ENCODE results near the gene SF3B3.

SF3B3 gene

GRCh38 chr16:70589998-70590471, 66.4 kb downstream of the SF3B3 start:
- DNase-seq (ENCODE audit: low read depth in 2 of 2): no peak

GRCh38 chr16:70590722-70591415, 67.3 kb downstream of the SF3B3 start:
- DNase-seq (ENCODE audit: low read depth in 2 of 2): no peak

- DNase-seq (ENCODE audit: low read depth in 2 of 2): no peak
Measured at GRCh38 chr16:70591615-70592014, 68.0 kb downstream of the SF3B3 start.

- DNase-seq (ENCODE audit: low read depth in 2 of 2): no peak
Measured at GRCh38 chr16:70592106-70592571, 68.5 kb downstream of the SF3B3 start.

DNA sequence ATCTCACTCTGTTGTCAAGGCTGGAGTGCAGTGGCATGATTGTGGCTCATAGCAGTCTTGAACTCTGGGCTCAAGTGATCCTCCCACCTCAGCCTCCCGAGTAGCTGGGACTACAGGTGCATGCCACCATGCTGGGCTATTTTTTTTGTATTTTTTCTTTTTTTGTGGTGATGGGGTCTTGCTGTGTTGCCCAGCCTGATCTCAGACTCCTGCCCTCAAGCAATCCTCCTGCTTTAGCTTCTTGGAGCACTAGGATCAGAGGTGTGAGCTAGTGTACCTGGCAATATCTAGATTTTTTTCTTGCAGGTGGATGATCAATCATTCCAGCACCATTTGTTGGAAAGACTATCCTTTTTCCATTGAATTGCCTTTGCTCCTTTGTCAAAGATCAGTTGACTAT, 69.9 kb downstream of the SF3B3 start:
- no peak for DNase-seq (ENCODE audit: low read depth in 2 of 2)

DNA sequence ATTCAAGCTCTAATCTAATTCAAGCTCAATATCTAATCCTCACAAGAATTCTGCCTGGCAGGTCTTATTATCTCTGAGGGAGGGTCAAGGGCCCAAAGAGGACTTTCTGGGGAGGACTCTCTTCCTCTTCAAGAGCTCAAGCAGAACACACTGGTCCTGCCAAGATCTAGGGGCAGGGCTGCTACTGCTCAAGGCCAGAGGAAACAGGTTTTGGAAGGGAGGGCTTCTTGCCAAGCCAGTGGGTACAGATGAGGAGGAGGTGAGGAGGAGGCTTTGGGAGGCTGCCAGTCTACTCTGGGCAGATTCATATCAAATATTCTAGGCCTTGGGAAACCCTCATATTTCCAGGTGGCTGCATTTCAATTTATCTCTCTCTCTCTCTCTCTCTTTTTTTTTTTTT, 71.0 kb downstream of the SF3B3 start:
- DNase-seq (ENCODE audit: low read depth in 2 of 2): no peak

- no peak for DNase-seq (ENCODE audit: low read depth in 2 of 2)
Measured at GRCh38 chr16:70597135-70597835, 73.7 kb downstream of the SF3B3 start.

- DNase-seq (ENCODE audit: low read depth in 2 of 2): no peak
Measured at GRCh38 chr16:70598937-70599503, 75.4 kb downstream of the SF3B3 start.

GRCh38 chr16:70600730-70601129, 77.1 kb downstream of the SF3B3 start:
- no peak for DNase-seq (ENCODE audit: low read depth in 2 of 2)

DNA sequence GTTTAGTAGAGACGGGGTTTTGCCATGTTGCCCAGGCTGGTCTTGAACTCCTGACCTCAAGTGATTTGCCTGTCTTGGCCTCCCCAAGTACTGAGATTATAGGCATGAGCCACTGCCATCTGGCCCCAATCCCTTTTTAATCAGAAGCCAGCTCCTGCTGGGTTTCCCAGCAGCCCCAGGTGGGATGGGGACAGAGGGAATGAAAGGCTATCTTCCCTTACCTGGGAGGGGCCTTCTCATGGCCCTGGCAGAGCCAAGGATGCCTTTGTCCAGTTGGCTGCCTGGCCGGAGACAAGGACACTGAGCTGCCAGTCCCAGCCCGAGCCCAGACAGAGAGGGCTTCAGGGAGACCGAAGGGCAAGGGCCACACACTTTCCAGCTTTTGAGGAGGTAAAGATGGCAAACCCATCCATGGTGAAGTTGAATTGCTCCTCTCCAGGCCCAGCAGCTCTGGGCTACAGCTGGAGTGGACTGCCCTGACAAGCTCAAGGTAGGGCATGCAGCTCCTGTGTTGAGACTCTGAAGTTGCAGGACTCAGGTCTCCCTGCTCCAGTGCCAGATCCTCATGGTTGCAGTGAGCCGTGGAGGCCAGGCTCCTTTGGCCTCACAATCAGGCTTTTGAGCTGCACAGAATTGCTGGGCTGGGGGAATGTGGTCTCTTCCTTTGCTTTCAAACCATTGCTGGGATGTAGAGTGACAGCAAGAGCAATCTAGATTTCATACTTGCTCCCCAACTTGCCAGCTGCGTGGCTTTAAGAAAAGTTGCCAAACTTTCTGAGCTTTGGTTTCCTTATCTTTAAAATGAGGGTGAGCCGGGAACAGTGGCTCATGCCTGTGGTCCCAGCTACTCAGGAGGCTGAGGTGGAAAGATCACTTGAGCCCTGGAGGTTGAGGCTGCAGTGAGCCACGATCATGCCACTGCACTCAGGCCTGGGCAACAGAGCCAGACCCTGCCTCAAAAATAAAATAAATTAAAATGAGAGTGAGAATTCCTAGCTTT, 78.3 kb downstream of the SF3B3 start:
- DNase-seq (ENCODE audit: low read depth in 2 of 2): no peak

GRCh38 chr16:70602831-70603230, 79.2 kb downstream of the SF3B3 start:
- no peak for DNase-seq (ENCODE audit: low read depth in 2 of 2)

DNA sequence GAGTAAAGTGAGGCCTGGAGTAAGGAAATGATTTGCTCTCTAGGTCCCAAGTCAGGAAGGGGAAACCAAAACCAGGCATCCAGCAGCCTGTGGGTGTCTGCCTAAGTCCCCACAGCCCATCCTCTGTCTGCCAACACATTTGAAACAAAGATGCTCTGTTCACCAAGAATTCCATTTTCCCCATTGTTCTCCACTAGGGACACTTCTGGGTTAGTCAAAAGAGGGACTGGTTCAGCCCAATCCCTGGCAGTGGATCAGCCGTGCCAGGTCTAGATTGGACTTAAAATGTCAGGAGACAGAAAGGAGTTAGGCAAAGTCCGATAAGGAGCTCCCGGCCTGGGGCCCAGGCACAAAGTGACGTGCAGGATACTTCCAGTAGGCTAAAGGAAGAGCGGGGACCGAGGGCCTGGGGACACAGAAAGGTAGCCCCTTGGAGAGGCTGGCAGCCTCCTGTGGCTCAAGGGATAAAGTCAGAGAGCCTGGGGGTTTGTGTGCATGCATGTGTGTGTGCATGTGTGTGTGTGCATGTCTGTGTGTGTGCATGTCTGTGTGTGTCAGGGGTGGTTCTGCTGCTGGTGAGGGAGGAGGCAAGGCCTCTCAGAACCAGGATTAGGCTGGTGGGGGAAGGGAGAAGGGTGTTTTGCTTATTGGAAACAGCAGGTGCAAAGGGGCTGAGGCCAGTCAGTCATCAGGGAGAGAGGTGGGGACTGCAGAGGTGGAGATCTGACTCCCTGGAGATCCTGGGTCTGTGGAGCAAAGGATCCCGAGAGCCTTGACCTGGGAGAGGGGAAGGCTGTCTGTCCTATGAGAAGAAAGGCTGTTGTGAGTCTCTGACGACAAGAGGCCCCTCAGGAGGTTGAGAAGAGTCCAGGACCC, 81.0 kb downstream of the SF3B3 start:
- DNase-seq (ENCODE audit: low read depth in 2 of 2): no peak

GRCh38 chr16:70605283-70605657, 81.7 kb downstream of the SF3B3 start:
- no peak for DNase-seq (ENCODE audit: low read depth in 2 of 2)

GRCh38 chr16:70608521-70608920, 84.9 kb downstream of the SF3B3 start:
- DNase-seq (ENCODE audit: low read depth in 2 of 2): no peak

DNA sequence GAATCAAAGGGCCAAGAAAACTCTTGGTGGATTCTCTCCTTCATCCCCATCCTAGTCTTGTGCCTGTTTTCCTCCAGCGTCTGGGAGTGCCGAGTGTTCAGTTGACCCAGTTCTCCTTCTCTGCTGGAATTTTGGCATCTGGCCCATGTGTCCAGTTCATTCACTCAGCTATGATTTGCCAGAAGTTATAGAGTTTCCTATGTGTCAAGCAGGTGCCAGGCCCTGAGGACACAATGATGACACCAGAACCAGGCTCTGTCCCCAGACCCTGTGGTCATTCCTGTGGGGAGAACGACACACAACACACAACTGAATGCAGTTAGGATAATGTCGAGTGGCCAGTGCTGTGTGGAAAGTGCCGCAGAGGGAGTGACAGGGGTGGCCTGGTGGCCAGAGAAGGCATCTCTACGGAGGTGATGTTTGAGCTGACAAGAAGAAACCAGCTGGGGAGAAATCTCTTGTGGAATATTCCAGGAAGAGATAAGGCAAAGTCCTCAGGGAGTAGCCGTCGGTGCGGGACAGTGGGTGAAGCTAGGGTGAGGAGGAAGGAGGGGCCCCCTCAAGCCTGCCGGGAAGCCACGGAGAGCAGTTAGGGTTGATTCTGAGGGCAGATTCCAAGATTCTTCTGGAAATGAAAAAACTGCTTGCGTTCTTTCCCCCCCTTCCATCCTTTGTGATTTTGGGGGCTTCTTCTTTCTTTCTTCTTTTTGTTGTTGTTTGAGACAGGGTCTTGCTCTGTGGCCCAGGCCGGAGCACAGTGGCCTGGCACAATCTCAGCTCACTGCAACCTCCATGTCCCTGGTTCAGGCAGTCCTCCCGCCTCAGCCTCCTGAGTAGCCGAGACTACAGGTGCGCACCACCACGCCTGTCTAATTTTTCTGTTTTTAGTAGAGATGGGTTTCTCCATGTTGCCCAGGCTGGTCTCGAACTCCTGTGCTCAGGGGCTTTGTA, 86.9 kb downstream of the SF3B3 start:
- DNase-seq (ENCODE audit: low read depth in 2 of 2): no peak

DNA sequence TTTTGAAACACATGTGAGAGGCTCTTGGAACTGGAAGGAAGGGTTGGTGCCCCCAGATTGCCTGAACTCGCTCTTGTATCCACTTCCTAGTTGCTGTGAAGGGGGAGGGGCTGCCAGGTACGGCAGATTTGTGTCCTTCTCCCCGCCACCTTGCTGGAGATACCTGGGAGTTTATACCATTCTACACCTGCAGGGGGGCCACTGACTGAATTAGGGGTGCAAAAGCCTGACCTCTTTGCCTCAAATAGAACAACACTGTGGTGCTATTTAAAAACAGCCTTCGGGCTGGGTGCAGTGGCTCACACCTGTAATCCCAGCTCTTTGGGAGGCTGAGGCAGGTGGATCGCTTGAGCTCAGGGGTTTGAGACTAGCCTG, 87.6 kb downstream of the SF3B3 start:
- no peak for DNase-seq (ENCODE audit: low read depth in 2 of 2)

GRCh38 chr16:70611785-70612303, 88.2 kb downstream of the SF3B3 start:
- no peak for DNase-seq (ENCODE audit: low read depth in 2 of 2)

DNA sequence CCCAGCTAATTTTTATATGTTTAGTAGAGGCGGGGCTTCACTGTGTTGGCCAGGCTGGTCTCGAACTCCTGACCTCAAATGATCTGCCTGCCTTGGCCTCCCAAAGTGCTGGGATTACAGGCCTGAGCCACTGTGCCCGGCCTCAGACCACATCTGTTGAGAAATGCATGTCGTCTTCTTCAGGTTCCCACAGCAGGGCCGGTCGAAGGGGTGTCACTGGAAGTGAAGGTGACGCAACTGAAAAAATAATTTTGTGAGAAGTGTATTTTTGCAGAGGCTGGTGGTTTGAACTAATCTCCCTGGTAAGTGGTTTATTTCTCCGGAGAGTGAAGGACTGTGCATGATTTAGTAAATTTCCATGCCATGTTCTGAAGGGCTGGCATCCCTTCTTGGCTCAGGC, 89.3 kb downstream of the SF3B3 start:
- DNase-seq (ENCODE audit: low read depth in 2 of 2): no peak

- no peak for DNase-seq (ENCODE audit: low read depth in 2 of 2)
Measured at GRCh38 chr16:70614208-70614951, 90.8 kb downstream of the SF3B3 start.

Data from activated CD4-positive, alpha-beta T cell treated with anti-CD3 and anti-CD28 coated beads for 24 hours (primary cell).